ENCODE results near the gene SNX33. TPM values are rescaled to one million over a fixed set of nuclear protein-coding genes. Genes with fewer than 3 reads are reported as not detected.

The SNX33 gene
- total RNA-seq, 1 experiment from 2014 or later = 19.8 TPM

DNA sequence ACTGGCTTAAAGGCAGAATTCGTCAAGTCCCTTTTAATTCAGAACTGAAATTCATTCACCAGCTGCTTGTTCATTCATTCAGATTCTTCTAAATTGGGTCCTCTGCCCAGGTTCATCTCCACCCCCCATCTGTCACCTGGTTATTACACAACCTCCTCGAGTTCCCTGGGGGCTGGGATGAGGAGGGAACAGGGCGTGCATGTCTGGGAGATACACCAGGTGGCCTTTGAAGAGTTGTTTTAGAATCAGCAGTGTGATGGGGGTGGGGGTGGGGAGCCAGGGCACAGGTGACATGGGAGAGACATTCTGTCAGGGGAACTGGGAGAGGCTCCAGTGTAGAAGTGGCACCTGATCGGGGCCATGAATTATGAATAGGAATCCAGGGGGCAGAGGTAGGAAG is 8.2 kb downstream of the SNX33 start:
- POLR2A ChIA-PET = no interaction called here
- TF ChIP-seq ZNF423 (CRISPR knock-in tag; IDR thresholded peaks at IDR 0.05) (no peak), TCF7 (CRISPR knock-in tag; IDR thresholded peaks at IDR 0.05; ENCODE audit: low read depth) (no peak), RORB (CRISPR knock-in tag; IDR thresholded peaks at IDR 0.05) (no peak), ZNF396 (CRISPR knock-in tag; IDR thresholded peaks at IDR 0.05; ENCODE audit: borderline replicate concordance) (no peak), SP1 (CRISPR knock-in tag; conservative IDR thresholded peaks at IDR 0.05) (no peak), GTF2I (CRISPR knock-in tag; conservative IDR thresholded peaks at IDR 0.05) (no peak), HMGA2 (CRISPR knock-in tag; IDR thresholded peaks at IDR 0.05) (no peak), PRRX2 (CRISPR knock-in tag; IDR thresholded peaks at IDR 0.05) (no peak), NR2C2 (CRISPR knock-in tag; IDR thresholded peaks at IDR 0.05) (no peak), CBFB (CRISPR knock-in tag; IDR thresholded peaks at IDR 0.05; ENCODE audit: low read depth) (no peak), ZNF317 (CRISPR knock-in tag; IDR thresholded peaks at IDR 0.05; ENCODE audit: borderline replicate concordance, low read depth) (no peak), NFYB (CRISPR knock-in tag; conservative IDR thresholded peaks at IDR 0.05; ENCODE audit: low read depth) (no peak)
- TF ChIP-seq, protein P1, sequence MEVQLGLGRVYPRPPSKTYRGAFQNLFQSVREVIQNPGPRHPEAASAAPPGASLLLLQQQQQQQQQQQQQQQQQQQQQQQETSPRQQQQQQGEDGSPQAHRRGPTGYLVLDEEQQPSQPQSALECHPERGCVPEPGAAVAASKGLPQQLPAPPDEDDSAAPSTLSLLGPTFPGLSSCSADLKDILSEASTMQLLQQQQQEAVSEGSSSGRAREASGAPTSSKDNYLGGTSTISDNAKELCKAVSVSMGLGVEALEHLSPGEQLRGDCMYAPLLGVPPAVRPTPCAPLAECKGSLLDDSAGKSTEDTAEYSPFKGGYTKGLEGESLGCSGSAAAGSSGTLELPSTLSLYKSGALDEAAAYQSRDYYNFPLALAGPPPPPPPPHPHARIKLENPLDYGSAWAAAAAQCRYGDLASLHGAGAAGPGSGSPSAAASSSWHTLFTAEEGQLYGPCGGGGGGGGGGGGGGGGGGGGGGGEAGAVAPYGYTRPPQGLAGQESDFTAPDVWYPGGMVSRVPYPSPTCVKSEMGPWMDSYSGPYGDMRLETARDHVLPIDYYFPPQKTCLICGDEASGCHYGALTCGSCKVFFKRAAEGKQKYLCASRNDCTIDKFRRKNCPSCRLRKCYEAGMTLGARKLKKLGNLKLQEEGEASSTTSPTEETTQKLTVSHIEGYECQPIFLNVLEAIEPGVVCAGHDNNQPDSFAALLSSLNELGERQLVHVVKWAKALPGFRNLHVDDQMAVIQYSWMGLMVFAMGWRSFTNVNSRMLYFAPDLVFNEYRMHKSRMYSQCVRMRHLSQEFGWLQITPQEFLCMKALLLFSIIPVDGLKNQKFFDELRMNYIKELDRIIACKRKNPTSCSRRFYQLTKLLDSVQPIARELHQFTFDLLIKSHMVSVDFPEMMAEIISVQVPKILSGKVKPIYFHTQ (CRISPR knock-in tag; IDR thresholded peaks at IDR 0.05) = no peak
- TF ChIP-seq, protein P2, sequence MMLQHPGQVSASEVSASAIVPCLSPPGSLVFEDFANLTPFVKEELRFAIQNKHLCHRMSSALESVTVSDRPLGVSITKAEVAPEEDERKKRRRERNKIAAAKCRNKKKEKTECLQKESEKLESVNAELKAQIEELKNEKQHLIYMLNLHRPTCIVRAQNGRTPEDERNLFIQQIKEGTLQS (CRISPR knock-in tag; conservative IDR thresholded peaks at IDR 0.05) = no peak
- TF ChIP-seq, protein P3, sequence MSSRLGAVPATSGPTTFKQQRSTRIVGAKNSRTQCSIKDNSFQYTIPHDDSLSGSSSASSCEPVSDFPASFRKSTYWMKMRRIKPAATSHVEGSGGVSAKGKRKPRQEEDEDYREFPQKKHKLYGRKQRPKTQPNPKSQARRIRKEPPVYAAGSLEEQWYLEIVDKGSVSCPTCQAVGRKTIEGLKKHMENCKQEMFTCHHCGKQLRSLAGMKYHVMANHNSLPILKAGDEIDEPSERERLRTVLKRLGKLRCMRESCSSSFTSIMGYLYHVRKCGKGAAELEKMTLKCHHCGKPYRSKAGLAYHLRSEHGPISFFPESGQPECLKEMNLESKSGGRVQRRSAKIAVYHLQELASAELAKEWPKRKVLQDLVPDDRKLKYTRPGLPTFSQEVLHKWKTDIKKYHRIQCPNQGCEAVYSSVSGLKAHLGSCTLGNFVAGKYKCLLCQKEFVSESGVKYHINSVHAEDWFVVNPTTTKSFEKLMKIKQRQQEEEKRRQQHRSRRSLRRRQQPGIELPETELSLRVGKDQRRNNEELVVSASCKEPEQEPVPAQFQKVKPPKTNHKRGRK (CRISPR knock-in tag; IDR thresholded peaks at IDR 0.05; ENCODE audit: borderline replicate concordance) = no peak
- TF ChIP-seq, protein P4, sequence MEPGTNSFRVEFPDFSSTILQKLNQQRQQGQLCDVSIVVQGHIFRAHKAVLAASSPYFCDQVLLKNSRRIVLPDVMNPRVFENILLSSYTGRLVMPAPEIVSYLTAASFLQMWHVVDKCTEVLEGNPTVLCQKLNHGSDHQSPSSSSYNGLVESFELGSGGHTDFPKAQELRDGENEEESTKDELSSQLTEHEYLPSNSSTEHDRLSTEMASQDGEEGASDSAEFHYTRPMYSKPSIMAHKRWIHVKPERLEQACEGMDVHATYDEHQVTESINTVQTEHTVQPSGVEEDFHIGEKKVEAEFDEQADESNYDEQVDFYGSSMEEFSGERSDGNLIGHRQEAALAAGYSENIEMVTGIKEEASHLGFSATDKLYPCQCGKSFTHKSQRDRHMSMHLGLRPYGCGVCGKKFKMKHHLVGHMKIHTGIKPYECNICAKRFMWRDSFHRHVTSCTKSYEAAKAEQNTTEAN (CRISPR knock-in tag; IDR thresholded peaks at IDR 0.05) = no peak
- TF ChIP-seq, protein P5, sequence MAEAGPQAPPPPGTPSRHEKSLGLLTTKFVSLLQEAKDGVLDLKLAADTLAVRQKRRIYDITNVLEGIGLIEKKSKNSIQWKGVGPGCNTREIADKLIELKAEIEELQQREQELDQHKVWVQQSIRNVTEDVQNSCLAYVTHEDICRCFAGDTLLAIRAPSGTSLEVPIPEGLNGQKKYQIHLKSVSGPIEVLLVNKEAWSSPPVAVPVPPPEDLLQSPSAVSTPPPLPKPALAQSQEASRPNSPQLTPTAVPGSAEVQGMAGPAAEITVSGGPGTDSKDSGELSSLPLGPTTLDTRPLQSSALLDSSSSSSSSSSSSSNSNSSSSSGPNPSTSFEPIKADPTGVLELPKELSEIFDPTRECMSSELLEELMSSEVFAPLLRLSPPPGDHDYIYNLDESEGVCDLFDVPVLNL (CRISPR knock-in tag; IDR thresholded peaks at IDR 0.05; ENCODE audit: borderline replicate concordance, low read depth) = no peak
- TF ChIP-seq, protein P6, sequence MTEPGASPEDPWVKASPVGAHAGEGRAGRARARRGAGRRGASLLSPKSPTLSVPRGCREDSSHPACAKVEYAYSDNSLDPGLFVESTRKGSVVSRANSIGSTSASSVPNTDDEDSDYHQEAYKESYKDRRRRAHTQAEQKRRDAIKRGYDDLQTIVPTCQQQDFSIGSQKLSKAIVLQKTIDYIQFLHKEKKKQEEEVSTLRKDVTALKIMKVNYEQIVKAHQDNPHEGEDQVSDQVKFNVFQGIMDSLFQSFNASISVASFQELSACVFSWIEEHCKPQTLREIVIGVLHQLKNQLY (CRISPR knock-in tag; IDR thresholded peaks at IDR 0.05) = no peak
- ATAC-seq (no peak), DNase-seq (ENCODE audit: low spot score) (no peak)
- CTCF ChIA-PET = no interaction called here
- no peaks in the 10 kb centered on the region for H3K27me3 Mint-ChIP-seq (ENCODE audit: low read depth)
- 0 out of 2 replicates have a peak overlapping the region, but pooled peaks have one; percentile 43 for H3K27ac Mint-ChIP-seq
- H3K9me3 Mint-ChIP-seq = no peaks in the 10 kb centered on the region
- peaks cover 10% of the 10 kb centered on the region; the same call in 1 of the 2 replicates for H3K36me3 Mint-ChIP-seq
- H3K4me1 Mint-ChIP-seq = peaks cover 25% of the 10 kb centered on the region
- H3K4me3 Mint-ChIP-seq = no peak overlapping the region

DNA sequence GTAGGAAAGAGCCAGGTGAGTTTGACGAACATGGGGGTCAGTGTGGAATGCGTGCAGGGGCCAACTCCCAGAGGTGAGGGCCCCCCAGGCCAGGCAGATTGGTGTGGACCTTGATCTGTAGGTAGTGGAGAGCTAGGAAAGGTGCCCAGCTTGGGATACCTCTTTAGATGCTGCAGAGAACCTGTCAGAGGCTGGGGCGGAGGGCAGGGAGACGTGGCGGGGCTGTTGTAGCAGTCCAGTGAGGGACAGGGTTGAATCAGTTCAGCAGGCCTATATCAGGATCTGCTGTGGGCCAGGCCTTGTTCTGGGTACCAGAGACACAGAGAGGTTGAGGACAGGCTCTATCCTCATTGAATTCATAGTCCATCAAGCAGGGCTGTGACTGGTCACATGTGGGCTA is 8.6 kb downstream of the SNX33 start:
- no peaks in the 10 kb centered on the region for H3K27me3 Mint-ChIP-seq (ENCODE audit: low read depth)
- POLR2A ChIA-PET = no interaction called here
- H3K36me3 Mint-ChIP-seq = peaks cover 10% of the 10 kb centered on the region; the same call in 1 of the 2 replicates
- H3K4me1 Mint-ChIP-seq = peaks cover 21% of the 10 kb centered on the region
- peak overlapping the region; percentile 43 for H3K27ac Mint-ChIP-seq
- H3K4me3 Mint-ChIP-seq = no peak overlapping the region
- no peaks in the 10 kb centered on the region for H3K9me3 Mint-ChIP-seq
- CTCF ChIA-PET = no interaction called here
- TF ChIP-seq, protein P7, sequence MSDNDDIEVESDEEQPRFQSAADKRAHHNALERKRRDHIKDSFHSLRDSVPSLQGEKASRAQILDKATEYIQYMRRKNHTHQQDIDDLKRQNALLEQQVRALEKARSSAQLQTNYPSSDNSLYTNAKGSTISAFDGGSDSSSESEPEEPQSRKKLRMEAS (CRISPR knock-in tag; IDR thresholded peaks at IDR 0.05) = no peak
- TF ChIP-seq TEAD1 (CRISPR knock-in tag; IDR thresholded peaks at IDR 0.05) (no peak), NFE2L1 (CRISPR knock-in tag; IDR thresholded peaks at IDR 0.05) (no peak), ATF1 (CRISPR knock-in tag; IDR thresholded peaks at IDR 0.05) (no peak), ZNF263 (CRISPR knock-in tag; IDR thresholded peaks at IDR 0.05; ENCODE audit: low read depth) (no peak)
- TF ChIP-seq, protein P1 (CRISPR knock-in tag; IDR thresholded peaks at IDR 0.05) = no peak
- TF ChIP-seq, protein P2 (CRISPR knock-in tag; conservative IDR thresholded peaks at IDR 0.05) = no peak
- DNase-seq (ENCODE audit: low spot score) = no peak
- ATAC-seq = no peak

Data from WTC11 (cell line).